GM18519 (cell line): ENCODE results near the gene NECAP2.

Source experiments
- ATAC-seq: cut with Tn5 transposase; IDR thresholded peaks from one replicate; pipeline ENCODE4 v1.9.1; 2021; ENCODE audit warnings: mild to moderate bottlenecking, moderate library complexity; ENCODE audit not compliant: unreplicated experiment, low FRiP score

Gene NECAP2

GRCh38 chr1:16425125-16426025 is 15.1 kb upstream of the NECAP2 start:
- ATAC-seq: no peak

DNA sequence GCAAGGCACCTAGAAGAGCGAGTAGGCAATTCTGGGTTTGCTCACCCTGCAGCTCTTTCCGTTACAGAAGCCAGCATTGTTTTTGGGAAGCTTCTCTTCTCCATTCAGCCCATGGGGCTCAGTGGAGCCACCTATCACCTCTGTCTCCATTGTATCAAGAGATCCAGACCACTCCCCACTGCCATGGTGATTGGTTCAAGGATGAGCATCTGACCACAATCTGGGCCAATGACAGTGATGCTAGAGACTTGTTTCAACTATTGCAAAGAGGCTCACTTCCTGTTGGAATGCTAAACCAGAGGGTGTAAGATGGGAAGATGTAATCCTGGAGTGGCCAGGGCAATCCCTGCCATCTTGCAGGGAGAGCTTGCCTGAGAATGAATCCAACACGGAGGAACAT is 9.9 kb upstream of the NECAP2 start:
- no peak for ATAC-seq

DNA sequence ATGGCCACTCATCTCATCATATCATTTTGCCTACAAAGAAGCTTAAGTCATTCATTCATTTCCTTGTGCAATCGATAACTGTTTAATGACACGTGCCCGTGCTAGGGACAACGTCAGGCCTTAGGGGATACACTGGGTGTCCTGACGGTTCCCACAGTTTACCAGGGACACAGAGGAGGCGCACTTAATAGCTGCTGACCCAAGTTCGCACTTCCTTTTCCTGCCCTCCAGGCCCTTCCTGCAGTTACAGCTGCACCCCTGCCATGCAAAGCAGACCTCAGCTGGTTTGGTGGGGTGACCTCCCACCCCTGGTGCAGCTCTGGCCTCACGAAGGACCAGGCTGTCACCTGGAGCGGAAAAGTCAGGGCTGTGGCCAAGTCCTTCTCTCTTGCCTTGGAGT is 7.5 kb upstream of the NECAP2 start:
- ATAC-seq: no peak

GRCh38 chr1:16434007-16434406 is 6.5 kb upstream of the NECAP2 start:
- ATAC-seq: no peak

- no peak for ATAC-seq
Measured at GRCh38 chr1:16434501-16434900, 6.0 kb upstream of the NECAP2 start.

GRCh38 chr1:16436946-16437474 is 3.5 kb upstream of the NECAP2 start, which contains the start of gene SPATA21:
Gene SPATA21 (minus strand): TSS chr1:16437424. CDS start chr1:16431371, 6,053 bp downstream.
- ATAC-seq: no peak

GRCh38 chr1:16438516-16438915 is 2.0 kb upstream of the NECAP2 start:
- no peak for ATAC-seq

DNA sequence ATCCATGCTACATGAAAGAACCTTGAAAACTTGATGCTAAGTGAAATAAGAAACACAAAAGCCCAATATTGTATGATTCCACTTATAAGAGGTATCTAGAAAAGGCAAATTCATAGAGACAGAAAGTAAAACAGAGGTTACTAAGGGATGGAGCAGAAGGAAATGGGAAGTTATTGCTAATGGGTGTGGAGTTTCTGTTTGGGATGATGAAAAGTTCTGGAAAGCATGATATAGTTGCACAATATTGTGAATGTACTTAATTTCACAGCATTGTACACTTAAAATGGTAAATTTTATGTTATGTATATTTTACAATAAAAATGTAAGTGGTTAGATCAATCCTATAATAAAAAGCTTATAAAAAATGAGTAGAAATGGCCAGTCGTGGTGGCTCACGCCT is 1.6 kb upstream of the NECAP2 start:
- no peak for ATAC-seq

- no peak for ATAC-seq
Measured at GRCh38 chr1:16440131-16440469, 424 bp upstream of the NECAP2 start.

- ATAC-seq: no peak
Measured at GRCh38 chr1:16441282-16441665, 750 bp downstream of the NECAP2 start.

- ATAC-seq: no peak
Measured at GRCh38 chr1:16442265-16442664, 1.7 kb downstream of the NECAP2 start.

GRCh38 chr1:16442941-16443340 is 2.4 kb downstream of the NECAP2 start:
- no peak for ATAC-seq

DNA sequence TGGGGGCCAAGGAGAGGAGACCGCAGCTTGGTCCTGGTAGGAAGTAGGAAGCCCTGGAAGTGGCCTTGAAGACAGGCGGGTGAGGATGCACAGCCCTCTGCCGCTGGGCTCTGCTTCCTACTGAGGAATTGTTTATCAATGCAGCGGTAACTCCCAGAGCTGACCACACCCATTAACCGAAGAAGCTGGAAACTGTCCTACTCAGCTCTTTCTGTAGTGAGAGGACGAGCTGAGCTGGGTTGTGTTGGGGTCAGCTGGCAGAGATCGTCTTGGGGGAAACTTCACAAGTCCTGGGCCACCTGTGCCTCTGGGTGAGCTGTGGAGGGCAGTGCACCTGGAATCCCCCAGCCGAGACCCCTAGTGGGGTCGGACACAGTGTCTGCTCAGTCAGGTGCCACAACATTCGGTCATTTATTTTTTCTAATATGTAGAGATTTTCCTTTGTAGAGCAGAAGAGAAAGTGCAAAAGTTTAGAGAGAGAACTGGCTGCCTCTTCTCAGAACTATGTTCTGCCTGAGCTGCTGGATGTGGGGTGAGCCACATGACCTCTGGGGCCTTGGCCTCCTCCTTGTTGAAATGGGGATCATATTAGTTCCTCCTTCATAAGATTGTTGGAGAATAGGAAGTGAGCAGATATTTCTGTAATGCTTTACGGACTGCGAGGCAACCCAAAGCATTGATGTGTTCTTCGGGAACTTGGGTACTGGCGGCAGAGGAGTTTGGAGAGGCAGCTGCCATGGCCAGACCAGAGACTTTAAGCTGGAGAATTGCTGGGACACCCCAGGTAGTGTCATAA is 3.6 kb downstream of the NECAP2 start:
- ATAC-seq: no peak

DNA sequence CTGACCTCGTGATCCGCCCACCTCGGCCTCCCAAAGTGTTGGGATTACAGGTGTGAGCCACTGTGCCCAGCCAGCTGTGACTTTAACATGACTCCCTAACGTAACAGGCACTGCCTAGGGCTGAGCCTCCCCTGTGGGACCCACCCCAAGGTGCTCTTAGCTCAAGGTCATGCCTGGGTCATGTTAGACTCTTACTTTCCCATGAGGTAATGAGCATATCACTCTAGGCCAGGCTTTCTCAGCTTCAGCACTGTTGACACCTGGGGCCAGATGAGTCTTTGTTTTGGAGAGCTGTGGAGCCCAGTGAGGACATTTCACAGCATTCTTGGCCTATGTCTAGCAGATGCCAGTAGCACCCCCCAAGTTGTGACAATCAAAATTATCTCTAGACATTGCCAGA is 4.5 kb downstream of the NECAP2 start:
- no peak for ATAC-seq

- no peak for ATAC-seq
Measured at GRCh38 chr1:16446116-16446515, 5.6 kb downstream of the NECAP2 start.

DNA sequence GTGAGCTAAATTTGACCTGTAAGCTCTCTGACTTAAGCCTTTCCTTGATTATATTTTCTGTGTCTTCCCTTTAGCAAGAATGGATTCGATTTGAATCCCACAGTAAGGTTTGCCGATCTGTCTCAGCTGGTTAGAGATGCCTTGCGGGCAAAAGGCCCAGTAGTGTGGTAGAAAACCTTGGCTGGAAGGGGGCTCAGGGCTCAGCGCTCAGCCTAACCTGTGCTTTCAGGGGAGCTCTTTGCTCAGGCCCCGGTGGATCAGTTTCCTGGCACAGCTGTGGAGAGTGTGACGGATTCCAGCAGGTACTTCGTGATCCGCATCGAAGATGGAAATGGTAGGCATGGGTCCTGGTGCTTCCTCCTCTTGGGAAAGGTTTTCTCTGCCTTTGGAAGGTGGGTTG is 7.1 kb downstream of the NECAP2 start:
- no peak for ATAC-seq

DNA sequence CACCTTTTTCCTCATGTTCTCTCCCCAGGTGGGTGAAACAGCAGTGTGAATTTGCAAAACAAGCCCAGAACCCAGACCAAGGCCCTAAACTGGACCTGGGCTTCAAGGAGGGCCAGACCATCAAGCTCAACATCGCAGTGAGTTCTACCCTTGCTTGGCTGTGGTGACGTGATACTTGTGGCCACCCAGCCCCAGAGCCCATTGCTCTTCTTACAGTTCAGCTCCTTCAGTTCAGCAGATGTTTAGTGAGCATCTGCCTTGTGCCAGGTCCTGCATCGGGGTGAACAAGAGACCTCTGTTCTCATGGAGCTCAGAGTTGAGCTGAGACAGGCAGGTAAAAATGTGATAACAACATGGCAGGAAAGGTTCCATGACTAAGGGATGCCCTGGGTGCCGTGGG is 8.5 kb downstream of the NECAP2 start:
- no peak for ATAC-seq

DNA sequence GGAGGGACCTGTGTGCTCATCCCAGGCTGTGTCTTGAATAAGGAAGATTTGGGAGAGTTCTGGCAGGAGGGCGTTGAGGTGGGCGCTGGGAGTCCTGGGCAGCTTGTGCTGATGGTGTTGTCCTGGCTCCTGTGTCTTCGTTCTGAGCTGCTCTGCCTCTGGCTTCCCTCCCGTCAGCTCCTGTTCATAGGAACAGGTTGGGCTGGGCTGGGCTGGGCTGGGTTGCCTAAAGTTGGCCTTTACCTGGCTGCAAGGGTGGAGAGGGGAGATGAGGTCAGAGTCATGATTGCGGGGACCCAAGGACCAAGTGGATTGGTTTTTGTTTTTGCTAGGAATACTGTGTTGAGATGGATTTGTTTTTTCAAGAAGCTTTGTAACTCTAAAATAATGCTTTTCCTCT is 9.1 kb downstream of the NECAP2 start:
- no peak for ATAC-seq

- ATAC-seq: no peak
Measured at GRCh38 chr1:16450863-16451481, 10.4 kb downstream of the NECAP2 start.

DNA sequence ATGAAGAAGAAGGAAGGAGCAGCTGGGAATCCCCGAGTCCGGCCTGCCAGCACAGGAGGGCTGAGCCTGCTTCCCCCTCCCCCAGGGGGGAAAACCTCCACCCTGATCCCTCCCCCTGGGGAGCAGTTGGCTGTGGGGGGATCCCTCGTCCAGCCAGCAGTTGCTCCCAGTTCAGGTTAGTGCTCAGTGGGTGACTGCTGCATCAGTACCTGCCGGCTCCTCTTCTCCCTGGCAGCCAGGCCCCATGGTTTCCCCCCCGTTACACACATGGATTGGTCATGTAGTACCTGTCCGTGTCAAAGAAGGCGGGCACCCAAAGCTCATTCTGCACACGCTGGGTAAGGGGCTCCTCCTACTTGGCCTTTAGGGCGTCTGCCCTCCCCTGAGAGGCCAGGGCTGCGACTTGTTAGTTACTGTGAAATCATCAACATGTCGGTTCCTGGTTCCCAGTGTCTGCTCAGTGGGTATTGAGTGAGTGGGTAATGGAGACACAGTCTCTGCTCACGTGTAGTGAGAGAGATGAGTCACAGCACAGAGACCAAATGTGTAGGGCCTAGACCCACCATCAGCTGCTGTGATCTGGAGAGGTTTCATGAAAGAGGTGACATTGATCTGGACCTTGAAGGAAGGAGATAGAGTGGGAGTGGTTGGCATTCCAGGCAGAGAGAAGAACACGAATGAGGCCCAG is 11.5 kb downstream of the NECAP2 start:
- ATAC-seq: no peak
